Measurements from ENCODE around the gene TRAFD1.
A peak's percentile ranks its signal among the peaks of the same experiment; 100 is the strongest.

The TRAFD1 gene

GRCh38 chr12:112115259-112116045 lies 9.9 kb upstream of the TRAFD1 start:
- DNase-seq (ENCODE audit: low spot score) = no peak

- peak; percentile 63 for DNase-seq (ENCODE audit: low spot score)
Observed at GRCh38 chr12:112116232-112117060, 8.9 kb upstream of the TRAFD1 start.

- no peak for DNase-seq (ENCODE audit: low spot score)
Observed at GRCh38 chr12:112117685-112118084, 7.7 kb upstream of the TRAFD1 start.

GRCh38 chr12:112121780-112122565 lies 3.4 kb upstream of the TRAFD1 start:
- no peak for DNase-seq (ENCODE audit: low spot score)

GRCh38 chr12:112122823-112123690 lies 2.3 kb upstream of the TRAFD1 start:
- DNase-seq (ENCODE audit: low spot score) = no peak

- DNase-seq (ENCODE audit: low spot score) = no peak
Observed at GRCh38 chr12:112124918-112125249, 476 bp upstream of the TRAFD1 start.

- DNase-seq (ENCODE audit: low spot score) = no peak
Observed at GRCh38 chr12:112126000-112126438, 659 bp downstream of the TRAFD1 start.

- no peak for DNase-seq (ENCODE audit: low spot score)
Observed at GRCh38 chr12:112126911-112127310, 1.6 kb downstream of the TRAFD1 start.

GRCh38 chr12:112130441-112130998 lies 5.2 kb downstream of the TRAFD1 start:
- no peak for DNase-seq (ENCODE audit: low spot score)

GRCh38 chr12:112131686-112132085 lies 6.3 kb downstream of the TRAFD1 start:
- DNase-seq (ENCODE audit: low spot score) = no peak

- no peak for DNase-seq (ENCODE audit: low spot score)
Observed at GRCh38 chr12:112133418-112133817, 8.1 kb downstream of the TRAFD1 start.

GRCh38 chr12:112134731-112135130 lies 9.4 kb downstream of the TRAFD1 start:
- no peak for DNase-seq (ENCODE audit: low spot score)

- DNase-seq (ENCODE audit: low spot score) = no peak
Observed at GRCh38 chr12:112140728-112141127, 15.4 kb downstream of the TRAFD1 start.

- DNase-seq (ENCODE audit: low spot score) = no peak
Observed at GRCh38 chr12:112146123-112146522, 20.8 kb downstream of the TRAFD1 start.

- DNase-seq (ENCODE audit: low spot score) = no peak
Observed at GRCh38 chr12:112148031-112148513, 22.7 kb downstream of the TRAFD1 start.

GRCh38 chr12:112149596-112149995 lies 24.2 kb downstream of the TRAFD1 start:
- DNase-seq (ENCODE audit: low spot score) = no peak

GRCh38 chr12:112151766-112152541 lies 26.6 kb downstream of the TRAFD1 start:
- no peak for DNase-seq (ENCODE audit: low spot score)

GRCh38 chr12:112153181-112153892 lies 28.0 kb downstream of the TRAFD1 start:
- no peak for DNase-seq (ENCODE audit: low spot score)

- no peak for DNase-seq (ENCODE audit: low spot score)
Observed at GRCh38 chr12:112153893-112154219, 28.5 kb downstream of the TRAFD1 start.

Data from SW480 (cell line).